Esophagus (tissue), 2 donors: ENCODE measurements around the gene PRTFDC1. TPM values are rescaled to one million over a fixed set of nuclear protein-coding genes. Genes with fewer than 3 reads are reported as not detected.
"Not testable (repeated sequence)": the region's sequence is repeated elsewhere in the genome, so short reads cannot be mapped to it uniquely, and the experiment has no call there.

Source experiments
- H3K27ac ChIP-seq, 2 donors: one replicate each; pipeline ENCODE4 v1.5.1; 2013; ENCODE audit warnings: low read depth in 2 of 2, mild to moderate bottlenecking in 2 of 2, inconsistent platforms in 1 of 2, low read length in 1 of 2, moderate library complexity in 1 of 2
- H3K27me3 ChIP-seq, 2 donors: one replicate each; pipeline ENCODE4 v1.6.1; 2013; ENCODE audit warnings: low read length in 2 of 2, control low read depth in 1 of 2, mild to moderate bottlenecking in 1 of 2; ENCODE audit not compliant: insufficient read depth in 2 of 2, control insufficient read depth in 1 of 2
- H3K36me3 ChIP-seq, 2 donors: one replicate each; pipeline ENCODE4 v1.6.1; 2013; ENCODE audit warnings: low read length in 1 of 2; ENCODE audit not compliant: control insufficient read depth in 2 of 2, insufficient read depth in 2 of 2
- H3K4me1 ChIP-seq, 2 donors: one replicate each; pipeline ENCODE4 v1.6.1; 2013; ENCODE audit warnings: low read length in 1 of 2; ENCODE audit not compliant: control insufficient read depth in 2 of 2, insufficient read depth in 2 of 2
- H3K4me3 ChIP-seq, 2 donors: one replicate each; pipeline ENCODE4 v1.5.1; 2013; ENCODE audit warnings: low read length in 2 of 2, mild to moderate bottlenecking in 2 of 2, low read depth in 1 of 2, moderate library complexity in 1 of 2
- H3K9me3 ChIP-seq, 2 donors: one replicate each; pipeline ENCODE4 v1.6.1; 2013; ENCODE audit warnings: mild to moderate bottlenecking in 2 of 2, low read depth in 1 of 2, low read length in 1 of 2, moderate library complexity in 1 of 2; ENCODE audit not compliant: control insufficient read depth in 2 of 2, insufficient read depth in 1 of 2
- WGBS, 2 donors: extraction: QIAGEN DNeasy Blood & Tissue Kit; methylation state at CpG; one replicate each; pipeline ENCODE4 v1.1.7; 2013; 5-methylcytosine and 5-hydroxymethylcytosine counted together
- polyA plus RNA-seq, 2 donors: library from polyadenylated mRNA; stranded (reverse); fragments of 200-250 nt; gene quantifications; one replicate each; pipeline ENCODE4 v1.2.3, GENCODE V29; 2013
- donor health status: healthy with polysubstance abuse.
- donor health status: Bipolar disorder and iron deficiency.

PRTFDC1 gene
- polyA plus RNA-seq, 2 donors, result 0.98 to 1.0 TPM

- no peaks in the 10 kb centered on the region for H3K9me3 ChIP-seq
- H3K4me1 ChIP-seq, result no peaks in the 10 kb centered on the region
- H3K36me3 ChIP-seq, result no peaks in the 10 kb centered on the region
- H3K4me3 ChIP-seq, result no peak overlapping the region
- H3K27ac ChIP-seq, result no peak overlapping the region
- H3K27me3 ChIP-seq, result no peaks in the 10 kb centered on the region
- 93 to 96% methylated on average over 7 of the region's 7 CpGs for WGBS, 2 donors
Observed at GRCh38 chr10:24968349-24968748, 15.9 kb upstream of the PRTFDC1 start.

- 89 to 91% methylated on average over 5 of the region's 5 CpGs for WGBS, 2 donors
- Histone ChIP-seq H3K4me3 (no peak overlapping the region), H3K27ac (no peak overlapping the region), H3K36me3 (no peaks in the 10 kb centered on the region), H3K9me3 (no peaks in the 10 kb centered on the region), H3K4me1 (no peaks in the 10 kb centered on the region), H3K27me3 (no peaks in the 10 kb centered on the region)
Observed at GRCh38 chr10:24966962-24967481, 14.6 kb upstream of the PRTFDC1 start.

- Histone ChIP-seq H3K27ac (no peak overlapping the region), H3K36me3 (no peaks in the 10 kb centered on the region), H3K9me3 (no peaks in the 10 kb centered on the region), H3K27me3 (no peaks in the 10 kb centered on the region), H3K4me1 (no peaks in the 10 kb centered on the region), H3K4me3 (no peak overlapping the region)
- WGBS, 2 donors, result 81 to 92% methylated on average over 3 of the region's 3 CpGs
Observed at GRCh38 chr10:24965051-24965450, 12.6 kb upstream of the PRTFDC1 start.

GRCh38 chr10:24963521-24964041 is 11.2 kb upstream of the PRTFDC1 start:
- Histone ChIP-seq H3K27ac (no peak overlapping the region), H3K4me1 (no peaks in the 10 kb centered on the region), H3K36me3 (no peaks in the 10 kb centered on the region), H3K4me3 (no peak overlapping the region), H3K27me3 (no peaks in the 10 kb centered on the region), H3K9me3 (no peaks in the 10 kb centered on the region)
- 59 to 61% methylated on average over 5 of the region's 5 CpGs for WGBS, 2 donors

- Histone ChIP-seq H3K9me3 (no peaks in the 10 kb centered on the region), H3K4me3 (no peak overlapping the region), H3K36me3 (no peaks in the 10 kb centered on the region), H3K27me3 (no peaks in the 10 kb centered on the region), H3K4me1 (no peaks in the 10 kb centered on the region), H3K27ac (no peak overlapping the region)
- WGBS, 2 donors, result 39 to 58% methylated on average over 3 of the region's 3 CpGs
Observed at GRCh38 chr10:24962995-24963394, 10.6 kb upstream of the PRTFDC1 start.

GRCh38 chr10:24961582-24961981 is 9.2 kb upstream of the PRTFDC1 start:
- Histone ChIP-seq H3K27me3 (no peaks in the 10 kb centered on the region), H3K4me3 (no peak overlapping the region), H3K36me3 (no peaks in the 10 kb centered on the region), H3K9me3 (no peaks in the 10 kb centered on the region), H3K27ac (no peak overlapping the region), H3K4me1 (no peaks in the 10 kb centered on the region)
- WGBS, 2 donors, result 88 to 92% methylated on average over 4 of the region's 4 CpGs

GRCh38 chr10:24959382-24959730 is 7.0 kb upstream of the PRTFDC1 start:
- 60 to 66% methylated on average over 3 of the region's 3 CpGs for WGBS, 2 donors
- Histone ChIP-seq H3K4me3 (no peak overlapping the region), H3K27ac (peak overlapping the region; percentile 0 to 56), H3K36me3 (no peaks in the 10 kb centered on the region), H3K4me1 (no peaks in the 10 kb centered on the region), H3K9me3 (no peaks in the 10 kb centered on the region), H3K27me3 (no peaks in the 10 kb centered on the region)

GRCh38 chr10:24958721-24959381 is 6.4 kb upstream of the PRTFDC1 start:
- Histone ChIP-seq H3K36me3 (no peaks in the 10 kb centered on the region), H3K4me3 (no peak overlapping the region), H3K27ac (peak overlapping the region; percentile 0 to 56), H3K9me3 (no peaks in the 10 kb centered on the region), H3K4me1 (no peaks in the 10 kb centered on the region), H3K27me3 (no peaks in the 10 kb centered on the region)
- WGBS, 2 donors, result 62 to 63% methylated on average over 5 of the region's 5 CpGs

GRCh38 chr10:24958091-24958720 is 5.8 kb upstream of the PRTFDC1 start:
- H3K36me3 ChIP-seq, result no peaks in the 10 kb centered on the region
- WGBS, 2 donors, result 37 to 61% methylated on average over 4 of the region's 4 CpGs
- peak overlapping the region in 1 of 2 donors; percentile 56 for H3K27ac ChIP-seq
- no peak overlapping the region for H3K4me3 ChIP-seq
- no peaks in the 10 kb centered on the region for H3K27me3 ChIP-seq
- no peaks in the 10 kb centered on the region for H3K9me3 ChIP-seq
- H3K4me1 ChIP-seq, result no peaks in the 10 kb centered on the region

- not testable (repeated sequence) for H3K9me3 ChIP-seq, H3K27me3 ChIP-seq, H3K27ac ChIP-seq, H3K4me3 ChIP-seq, H3K36me3 ChIP-seq, H3K4me1 ChIP-seq
- WGBS, 2 donors, result 64 to 82% methylated on average over 6 of the region's 6 CpGs
Observed at GRCh38 chr10:24957624-24958051, 5.2 kb upstream of the PRTFDC1 start.
